ENCODE data around the gene EQTN.
"Not testable (repeated sequence)": the region's sequence is repeated elsewhere in the genome, so short reads cannot be mapped to it uniquely, and the experiment has no call there.

EQTN gene

GRCh38 chr9:27293996-27294395 is 3.0 kb downstream of the EQTN start:
- DNase-seq (ENCODE audit: low read depth in 1 of 2, low spot score in 1 of 2): no peak

GRCh38 chr9:27292659-27293405 is 4.1 kb downstream of the EQTN start:
- no peak for DNase-seq (ENCODE audit: low read depth in 1 of 2, low spot score in 1 of 2)

- DNase-seq (ENCODE audit: low read depth in 1 of 2, low spot score in 1 of 2): no peak
Observed at GRCh38 chr9:27291292-27291691, 5.7 kb downstream of the EQTN start.

GRCh38 chr9:27282269-27282668 is 14.7 kb downstream of the EQTN start:
- no peak for DNase-seq (ENCODE audit: low read depth in 1 of 2, low spot score in 1 of 2)

GRCh38 chr9:27280860-27281259 is 16.1 kb downstream of the EQTN start:
- DNase-seq (ENCODE audit: low read depth in 1 of 2, low spot score in 1 of 2): no peak

- DNase-seq (ENCODE audit: low read depth in 1 of 2, low spot score in 1 of 2): no peak
Observed at GRCh38 chr9:27280249-27280648, 16.7 kb downstream of the EQTN start.

DNA sequence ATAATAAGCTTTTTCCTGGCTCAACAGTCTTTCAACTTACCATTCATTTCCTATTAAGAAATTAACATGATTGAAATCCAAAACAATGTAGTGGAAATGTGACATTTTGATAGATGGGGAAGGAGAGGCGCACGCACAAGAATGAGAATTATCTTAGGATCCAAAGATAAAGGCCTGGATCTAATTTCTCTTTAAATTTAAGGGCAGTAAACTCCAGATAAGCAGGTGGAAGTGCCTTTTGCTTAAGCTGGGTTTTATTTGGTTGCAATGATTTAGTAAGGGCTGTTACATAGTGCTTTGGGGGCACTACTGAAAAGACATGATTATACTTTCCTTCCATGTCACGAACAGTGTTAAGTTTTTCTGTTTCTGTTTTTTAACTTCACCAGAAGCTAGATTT is 17.3 kb downstream of the EQTN start:
- DNase-seq (ENCODE audit: low read depth in 1 of 2, low spot score in 1 of 2): no peak

- DNase-seq (ENCODE audit: low read depth in 1 of 2, low spot score in 1 of 2): no peak
Observed at GRCh38 chr9:27278374-27278773, 18.6 kb downstream of the EQTN start.

DNA sequence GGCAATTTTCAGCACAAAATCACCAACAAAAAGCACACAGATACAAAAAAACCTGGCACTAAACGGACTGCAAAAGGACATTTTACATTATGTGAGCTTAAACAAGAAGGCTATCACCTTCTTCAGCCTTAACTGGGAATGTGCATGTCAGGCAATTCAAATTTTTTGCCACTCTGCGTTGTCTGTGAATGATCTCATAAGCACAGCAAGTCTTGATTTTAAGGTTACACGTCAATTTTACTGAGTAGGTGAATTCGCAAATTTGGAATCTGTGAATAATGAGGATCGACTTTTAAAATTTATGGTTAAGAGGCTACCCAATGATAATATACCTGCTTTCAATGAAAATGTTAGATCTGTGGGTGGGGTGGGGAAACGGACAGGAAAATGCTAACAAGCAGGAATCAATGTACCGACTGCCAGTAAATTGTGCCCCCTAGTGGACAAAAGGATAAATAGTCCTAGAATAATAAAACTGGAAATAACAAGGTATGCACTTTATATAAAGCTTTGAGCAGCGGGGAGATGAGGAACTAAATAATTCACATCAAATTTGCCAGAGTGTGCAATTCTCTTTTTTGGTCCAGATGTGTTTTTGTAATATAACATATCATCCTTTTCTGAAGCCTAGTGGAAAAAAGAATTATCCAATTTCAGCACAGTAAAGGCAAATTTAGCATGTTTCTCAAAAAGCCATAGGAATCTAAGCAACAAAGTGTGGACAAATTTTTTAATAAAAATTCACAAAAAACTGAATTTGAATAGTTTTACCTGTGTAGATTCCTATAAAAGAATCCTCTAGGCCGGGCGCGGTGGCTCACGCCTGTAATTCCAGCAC is 20.5 kb downstream of the EQTN start:
- no peak for DNase-seq (ENCODE audit: low read depth in 1 of 2, low spot score in 1 of 2)

- no peak for DNase-seq (ENCODE audit: low read depth in 1 of 2, low spot score in 1 of 2)
Observed at GRCh38 chr9:27273186-27273585, 23.8 kb downstream of the EQTN start.

- DNase-seq (ENCODE audit: low read depth in 1 of 2, low spot score in 1 of 2): no peak
Observed at GRCh38 chr9:27272103-27272502, 24.8 kb downstream of the EQTN start.

DNA sequence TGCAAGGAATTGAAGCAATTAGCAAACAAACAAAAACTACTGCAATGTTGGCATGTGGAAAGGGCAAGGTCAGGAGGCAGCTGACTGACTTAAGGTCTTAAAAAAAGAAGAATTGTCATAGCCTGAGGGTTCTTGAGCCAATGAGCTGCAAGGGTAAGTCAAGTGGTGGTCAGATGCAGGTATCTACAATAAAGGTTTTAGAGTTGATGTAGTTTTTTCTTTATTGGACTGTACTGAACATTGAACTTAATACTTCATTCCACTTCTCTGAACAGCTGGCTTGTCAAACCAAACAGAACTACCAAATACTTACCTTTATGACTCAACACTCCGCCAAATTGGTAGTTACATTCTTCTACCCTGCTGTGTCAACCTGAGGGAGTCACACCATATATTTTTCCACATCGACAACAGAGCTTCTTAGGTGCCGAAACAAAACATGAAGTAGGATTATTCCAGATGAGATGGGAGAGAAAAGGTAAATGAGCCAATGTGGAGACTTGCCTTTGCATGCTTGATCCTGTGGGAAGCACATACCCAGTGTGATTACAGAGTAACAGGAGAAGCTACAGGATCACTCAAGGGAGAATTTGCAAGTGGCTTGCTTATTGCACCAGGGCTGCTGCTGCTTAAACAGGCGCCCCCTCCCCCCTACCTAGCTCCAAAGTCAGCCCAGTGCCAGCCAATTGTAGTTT is 35.3 kb downstream of the EQTN start:
- no peak for DNase-seq (ENCODE audit: low read depth in 1 of 2, low spot score in 1 of 2)

- DNase-seq (ENCODE audit: low read depth in 1 of 2, low spot score in 1 of 2): no peak
Observed at GRCh38 chr9:27260789-27261516, 36.0 kb downstream of the EQTN start.

GRCh38 chr9:27258662-27259061 is 38.3 kb downstream of the EQTN start:
- DNase-seq (ENCODE audit: low read depth in 1 of 2, low spot score in 1 of 2): no peak

- no peak for DNase-seq (ENCODE audit: low read depth in 1 of 2, low spot score in 1 of 2)
Observed at GRCh38 chr9:27248702-27249101, 48.2 kb downstream of the EQTN start.

GRCh38 chr9:27247756-27248155 is 49.2 kb downstream of the EQTN start:
- DNase-seq (ENCODE audit: low read depth in 1 of 2, low spot score in 1 of 2): no peak

DNA sequence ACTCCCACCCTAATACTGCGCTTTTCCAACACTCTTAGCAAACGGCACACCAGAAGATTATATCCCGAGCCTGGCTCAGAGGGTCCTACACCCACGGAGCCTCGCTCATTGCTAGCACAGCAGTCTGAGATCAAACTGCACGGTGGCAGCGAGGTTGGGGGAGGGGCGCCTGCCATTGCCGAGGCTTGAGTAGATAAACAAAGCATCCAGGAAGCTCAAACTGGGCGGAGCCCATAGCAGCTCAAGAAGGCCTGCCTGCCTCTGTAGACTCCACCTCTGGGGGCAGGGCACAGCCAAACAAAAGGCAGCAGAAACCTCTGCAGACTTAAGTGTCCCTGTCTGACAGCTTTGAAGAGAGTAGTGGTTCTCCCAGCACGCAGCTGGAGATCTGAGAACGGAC is 57.3 kb downstream of the EQTN start:
- not testable (repeated sequence) for DNase-seq (ENCODE audit: low read depth in 1 of 2, low spot score in 1 of 2)

All from stimulated activated CD4-positive, alpha-beta T cell treated with anti-CD3 and anti-CD28 coated beads, Interleukin-15, amount 100 ng/mL, for 1 hour (primary cell).